Astrocyte (in vitro differentiated cells and primary cell): Measurements from ENCODE around the gene RAP1A. TPM values are rescaled to one million over a fixed set of nuclear protein-coding genes. Genes with fewer than 3 reads are reported as not detected.

Experiments
- DNase-seq: peaks from one replicate; pipeline ENCODE4 v3.0.0-alpha.2; 2010; ENCODE audit warnings: low read depth
- FAIRE-seq: peaks from 2 replicates; lab custom pipeline; 2011; peaks lifted over from hg19 to GRCh38; lab: Jason Lieb, UNC
- H2AFZ ChIP-seq: 2 replicates; pipeline ENCODE4 v1.6.0; 2012; ENCODE audit warnings: low read depth, low read length, inconsistent platforms
- H3K27ac ChIP-seq: 2 replicates; pipeline ENCODE4 v1.5.1; 2011; ENCODE audit warnings: low read depth, low read length, inconsistent platforms
- H3K27me3 ChIP-seq: 2 replicates; pipeline ENCODE4 v1.6.0; 2011; ENCODE audit warnings: low read length, inconsistent platforms; ENCODE audit not compliant: insufficient read depth
- H3K36me3 ChIP-seq: 2 replicates; pipeline ENCODE4 v1.5.1; 2011; ENCODE audit warnings: low read length, inconsistent platforms; ENCODE audit not compliant: insufficient read depth
- H3K4me1 ChIP-seq: 2 replicates; pipeline ENCODE4 v1.5.1; 2011; ENCODE audit warnings: low read length, inconsistent platforms; ENCODE audit not compliant: insufficient read depth
- H3K4me2 ChIP-seq: 2 replicates; pipeline ENCODE4 v1.6.0; 2012; ENCODE audit warnings: low read length, inconsistent platforms
- H3K4me3 ChIP-seq: 2 replicates; pipeline ENCODE4 v1.5.1; 2011; ENCODE audit warnings: low read depth, mild to moderate bottlenecking, low read length, inconsistent platforms; ENCODE audit not compliant: insufficient read depth
- H3K79me2 ChIP-seq: 2 replicates; pipeline ENCODE4 v1.6.0; 2012; ENCODE audit warnings: mild to moderate bottlenecking, low read length, inconsistent platforms; ENCODE audit not compliant: insufficient read depth
- H3K9ac ChIP-seq: 2 replicates; pipeline ENCODE4 v1.6.0; 2012; ENCODE audit warnings: mild to moderate bottlenecking, low read length, inconsistent platforms
- H3K9me3 ChIP-seq: 2 replicates; pipeline ENCODE4 v1.5.1; 2012; ENCODE audit warnings: low read depth, mild to moderate bottlenecking, low read length, inconsistent platforms; ENCODE audit not compliant: insufficient read depth
- H4K20me1 ChIP-seq: 2 replicates; pipeline ENCODE4 v1.6.0; 2012; ENCODE audit warnings: low read length, inconsistent platforms; ENCODE audit not compliant: insufficient read depth
- H3K27ac Mint-ChIP-seq: one replicate; pipeline ENCODE4 v1.8.0; 2021; ENCODE audit warnings: mild to moderate bottlenecking, mixed read lengths; ENCODE audit not compliant: unreplicated experiment
- H3K27me3 Mint-ChIP-seq: one replicate; pipeline ENCODE4 v1.8.0; 2021; ENCODE audit warnings: low read depth, mixed read lengths; ENCODE audit not compliant: unreplicated experiment
- H3K36me3 Mint-ChIP-seq: one replicate; pipeline ENCODE4 v1.8.0; 2021; ENCODE audit warnings: low read depth, mixed read lengths; ENCODE audit not compliant: unreplicated experiment
- H3K4me1 Mint-ChIP-seq: one replicate; pipeline ENCODE4 v1.8.0; 2021; ENCODE audit warnings: low read depth, mixed read lengths; ENCODE audit not compliant: unreplicated experiment
- H3K4me3 Mint-ChIP-seq: one replicate; pipeline ENCODE4 v1.8.0; 2021; ENCODE audit warnings: mild to moderate bottlenecking, moderate library complexity, mixed read lengths; ENCODE audit not compliant: unreplicated experiment
- H3K9me3 Mint-ChIP-seq: one replicate; pipeline ENCODE4 v1.8.0; 2021; ENCODE audit warnings: mild to moderate bottlenecking, mixed read lengths; ENCODE audit not compliant: unreplicated experiment
- CTCF ChIP-seq: IDR thresholded peaks from 2 replicates; pipeline ENCODE4 v1.5.1; 2011; ENCODE audit warnings: low read depth, mild to moderate bottlenecking, inconsistent platforms, low read length, moderate library complexity; ENCODE audit not compliant: insufficient read depth
- EZH2 ChIP-seq: IDR thresholded peaks from 2 replicates; pipeline ENCODE4 v1.6.1; 2012; ENCODE audit warnings: mild to moderate bottlenecking, low read length, inconsistent platforms; ENCODE audit not compliant: insufficient read depth
- total RNA-seq: library from RNA; stranded (reverse); gene quantifications from 2 replicates; pipeline ENCODE4 v1.2.1, GENCODE V29; 2021

Gene RAP1A
- total RNA-seq, 1 donor from 2014 or later, result 66.6 TPM

GRCh38 chr1:111586112-111586511 lies 33.5 kb upstream of the RAP1A start:
- no peak overlapping the region for H3K27ac ChIP-seq
- H3K27me3 ChIP-seq, result no peaks in the 10 kb centered on the region
- Mint-ChIP-seq H3K27ac (no peak overlapping the region), H3K4me3 (no peak overlapping the region), H3K27me3 (no peaks in the 10 kb centered on the region), H3K36me3 (no peaks in the 10 kb centered on the region), H3K4me1 (peaks cover 3% of the 10 kb centered on the region), H3K9me3 (no peaks in the 10 kb centered on the region)
- FAIRE-seq, result no peak
- TF ChIP-seq CTCF, result no peak
- no peak for TF ChIP-seq EZH2
- H3K79me2 ChIP-seq, result no peaks in the 10 kb centered on the region
- H3K4me3 ChIP-seq, result no peak overlapping the region
- H2AFZ ChIP-seq, result no peak overlapping the region
- H3K4me1 ChIP-seq, result no peaks in the 10 kb centered on the region
- no peaks in the 10 kb centered on the region for H3K36me3 ChIP-seq
- no peaks in the 10 kb centered on the region for H3K9me3 ChIP-seq
- DNase-seq, result no peak
- H3K4me2 ChIP-seq, result no peak overlapping the region
- H3K9ac ChIP-seq, result no peak overlapping the region
- H4K20me1 ChIP-seq, result no peaks in the 10 kb centered on the region

- Histone ChIP-seq H3K4me1 (peaks cover 8% of the 10 kb centered on the region), H3K9me3 (no peaks in the 10 kb centered on the region), H3K4me3 (no peak overlapping the region), H3K27ac (no peak overlapping the region), H3K27me3 (no peaks in the 10 kb centered on the region), H3K4me2 (peak overlapping the region; percentile 6), H3K36me3 (no peaks in the 10 kb centered on the region), H2AFZ (no peak overlapping the region), H4K20me1 (no peaks in the 10 kb centered on the region), H3K9ac (no peak overlapping the region), H3K79me2 (no peaks in the 10 kb centered on the region)
- H3K9me3 Mint-ChIP-seq, result no peaks in the 10 kb centered on the region
- no peak for TF ChIP-seq CTCF
- no peak for TF ChIP-seq EZH2
- no peak for FAIRE-seq
- DNase-seq, result peak; percentile 35
- peaks cover 11% of the 10 kb centered on the region for H3K4me1 Mint-ChIP-seq
- no peaks in the 10 kb centered on the region for H3K36me3 Mint-ChIP-seq
- H3K27ac Mint-ChIP-seq, result no peak overlapping the region
- H3K4me3 Mint-ChIP-seq, result no peak overlapping the region
- H3K27me3 Mint-ChIP-seq, result no peaks in the 10 kb centered on the region
Observed at GRCh38 chr1:111587509-111588174, 31.9 kb upstream of the RAP1A start.

- H3K4me2 ChIP-seq, result peak overlapping the region; percentile 81
- Mint-ChIP-seq H3K9me3 (no peaks in the 10 kb centered on the region), H3K4me1 (peaks cover 18% of the 10 kb centered on the region), H3K4me3 (no peak overlapping the region), H3K27me3 (no peaks in the 10 kb centered on the region), H3K36me3 (no peaks in the 10 kb centered on the region), H3K27ac (peak overlapping the region; percentile 63)
- no peak overlapping the region for H3K9ac ChIP-seq
- no peaks in the 10 kb centered on the region for H3K27me3 ChIP-seq
- H3K36me3 ChIP-seq, result no peaks in the 10 kb centered on the region
- TF ChIP-seq CTCF (no peak), EZH2 (no peak)
- FAIRE-seq (no peak), DNase-seq (no peak)
- no peak overlapping the region for H3K4me3 ChIP-seq
- no peak overlapping the region for H2AFZ ChIP-seq
- no peaks in the 10 kb centered on the region for H4K20me1 ChIP-seq
- no peak overlapping the region for H3K27ac ChIP-seq
- no peaks in the 10 kb centered on the region for H3K9me3 ChIP-seq
- peaks cover 21% of the 10 kb centered on the region for H3K4me1 ChIP-seq
- no peaks in the 10 kb centered on the region for H3K79me2 ChIP-seq
Observed at GRCh38 chr1:111591937-111592336, 27.7 kb upstream of the RAP1A start.
